ENCODE results near the gene TAOK1.
"Not testable (repeated sequence)": the region's sequence is repeated elsewhere in the genome, so short reads cannot be mapped to it uniquely, and the experiment has no call there.

The TAOK1 gene

DNA sequence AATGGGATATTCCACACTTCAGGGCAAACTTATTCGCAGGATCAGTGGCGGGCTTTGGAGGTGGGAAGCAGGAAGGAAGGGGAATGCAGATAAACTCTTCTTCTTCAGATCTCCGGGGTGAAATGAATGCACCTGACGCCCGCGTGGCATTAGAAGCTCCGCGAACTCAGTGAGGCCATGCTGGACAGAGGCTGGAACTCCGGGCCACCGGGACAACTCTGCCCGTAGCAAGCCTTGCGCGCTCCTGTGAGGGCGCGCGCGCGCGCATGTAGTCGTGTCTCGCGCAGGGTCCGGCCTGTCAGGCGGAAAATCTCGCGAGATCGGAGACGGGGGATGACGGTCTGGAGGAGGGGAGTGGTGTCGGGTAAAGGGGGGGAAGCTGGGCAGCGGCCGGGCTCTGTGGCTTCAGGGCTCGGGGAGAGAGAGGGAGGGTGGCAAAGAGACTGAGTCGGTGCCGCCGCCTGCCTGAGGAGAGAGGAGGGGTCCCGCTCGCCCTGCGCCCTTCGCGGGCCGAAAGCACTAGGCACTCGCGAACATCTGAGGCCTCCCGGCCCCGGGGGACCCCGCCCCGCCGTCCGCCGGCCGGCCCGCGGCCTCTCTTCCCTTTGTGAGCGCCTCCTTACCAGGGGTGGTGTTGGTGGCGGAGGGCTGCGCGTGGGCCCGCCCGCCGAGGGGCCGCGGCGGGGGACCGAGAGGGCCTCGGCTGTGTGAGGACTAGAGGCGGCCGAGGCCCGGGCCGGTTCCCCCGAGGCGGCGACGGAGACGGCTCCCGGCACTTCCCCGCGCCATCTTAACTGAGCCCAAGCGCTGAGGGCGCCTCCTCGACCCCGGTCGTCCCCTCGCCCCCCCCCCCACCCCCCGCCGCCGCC is at the start of gene TAOK1:
Gene TAOK1 (plus strand): TSS at position 382 of the 869 bp plus-strand sequence. CDS start 61,186 bp downstream, outside the sequence.
- TF ChIP-seq, protein P1, sequence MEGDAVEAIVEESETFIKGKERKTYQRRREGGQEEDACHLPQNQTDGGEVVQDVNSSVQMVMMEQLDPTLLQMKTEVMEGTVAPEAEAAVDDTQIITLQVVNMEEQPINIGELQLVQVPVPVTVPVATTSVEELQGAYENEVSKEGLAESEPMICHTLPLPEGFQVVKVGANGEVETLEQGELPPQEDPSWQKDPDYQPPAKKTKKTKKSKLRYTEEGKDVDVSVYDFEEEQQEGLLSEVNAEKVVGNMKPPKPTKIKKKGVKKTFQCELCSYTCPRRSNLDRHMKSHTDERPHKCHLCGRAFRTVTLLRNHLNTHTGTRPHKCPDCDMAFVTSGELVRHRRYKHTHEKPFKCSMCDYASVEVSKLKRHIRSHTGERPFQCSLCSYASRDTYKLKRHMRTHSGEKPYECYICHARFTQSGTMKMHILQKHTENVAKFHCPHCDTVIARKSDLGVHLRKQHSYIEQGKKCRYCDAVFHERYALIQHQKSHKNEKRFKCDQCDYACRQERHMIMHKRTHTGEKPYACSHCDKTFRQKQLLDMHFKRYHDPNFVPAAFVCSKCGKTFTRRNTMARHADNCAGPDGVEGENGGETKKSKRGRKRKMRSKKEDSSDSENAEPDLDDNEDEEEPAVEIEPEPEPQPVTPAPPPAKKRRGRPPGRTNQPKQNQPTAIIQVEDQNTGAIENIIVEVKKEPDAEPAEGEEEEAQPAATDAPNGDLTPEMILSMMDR (conservative IDR thresholded peaks at IDR 0.05; ENCODE audit: low read depth, low read length) = no peak
- peak; percentile 92 for DNase-seq (ENCODE audit: low read depth)
- peak within 1 kb of the TSS; percentile 97 for H3K4me3 ChIP-seq (ENCODE audit: low read length)

DNA sequence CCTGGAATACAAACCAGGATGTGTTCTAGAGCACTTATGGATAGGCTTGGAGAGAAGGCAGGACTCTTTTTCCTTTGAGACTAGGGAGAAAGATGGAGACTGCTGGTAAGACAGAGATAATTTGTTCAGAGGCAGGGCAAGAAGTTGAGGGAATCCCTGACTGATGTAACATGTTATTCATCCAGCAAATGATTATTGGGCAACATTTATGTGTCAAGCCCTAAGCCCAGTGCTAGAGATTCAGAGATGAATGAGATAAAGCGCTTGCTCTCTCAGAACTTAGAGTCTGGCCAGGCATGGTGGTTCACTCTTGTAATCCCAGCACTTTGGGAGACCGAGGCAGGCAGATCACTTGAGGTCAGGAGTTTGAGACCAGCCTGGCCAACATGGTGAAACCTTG is 48.4 kb upstream of the TAOK1 start:
- no peak overlapping the region for H3K4me3 ChIP-seq (ENCODE audit: low read length)
- TF ChIP-seq, protein P1 (conservative IDR thresholded peaks at IDR 0.05; ENCODE audit: low read depth, low read length) = no peak
- DNase-seq (ENCODE audit: low read depth) = no peak

DNA sequence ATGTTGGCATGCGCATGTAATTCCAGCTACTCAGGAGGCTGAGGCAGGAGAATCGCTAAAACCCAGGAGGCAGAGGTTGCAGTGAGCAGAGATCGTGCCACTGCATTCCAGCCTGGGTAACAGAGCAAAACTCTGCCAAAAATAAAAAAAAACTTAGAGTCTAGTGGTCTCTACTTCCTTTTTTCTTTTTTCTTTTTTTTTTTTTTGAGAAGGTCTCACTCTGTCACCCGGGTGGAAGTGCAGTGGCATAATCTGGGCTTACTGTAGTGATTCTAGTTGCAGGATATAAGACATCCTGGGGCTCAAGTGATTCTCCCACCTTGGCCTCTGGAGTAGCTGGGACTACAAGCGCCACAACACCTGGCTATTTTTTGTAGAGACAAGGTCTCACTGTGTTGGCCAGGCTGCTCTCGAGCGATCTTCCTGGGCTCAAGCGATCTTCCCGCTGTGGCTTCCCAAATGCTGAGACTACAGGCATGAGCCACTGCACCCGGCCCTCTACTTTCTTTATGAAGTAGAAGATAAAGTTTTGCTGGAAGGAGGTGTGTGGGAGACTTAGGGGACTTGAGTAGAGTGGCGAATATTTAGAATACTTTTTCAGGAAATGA is 47.9 kb upstream of the TAOK1 start:
- TF ChIP-seq, protein P1 (conservative IDR thresholded peaks at IDR 0.05; ENCODE audit: low read depth, low read length) = no peak
- DNase-seq (ENCODE audit: low read depth) = no peak
- no peak overlapping the region for H3K4me3 ChIP-seq (ENCODE audit: low read length)

DNA sequence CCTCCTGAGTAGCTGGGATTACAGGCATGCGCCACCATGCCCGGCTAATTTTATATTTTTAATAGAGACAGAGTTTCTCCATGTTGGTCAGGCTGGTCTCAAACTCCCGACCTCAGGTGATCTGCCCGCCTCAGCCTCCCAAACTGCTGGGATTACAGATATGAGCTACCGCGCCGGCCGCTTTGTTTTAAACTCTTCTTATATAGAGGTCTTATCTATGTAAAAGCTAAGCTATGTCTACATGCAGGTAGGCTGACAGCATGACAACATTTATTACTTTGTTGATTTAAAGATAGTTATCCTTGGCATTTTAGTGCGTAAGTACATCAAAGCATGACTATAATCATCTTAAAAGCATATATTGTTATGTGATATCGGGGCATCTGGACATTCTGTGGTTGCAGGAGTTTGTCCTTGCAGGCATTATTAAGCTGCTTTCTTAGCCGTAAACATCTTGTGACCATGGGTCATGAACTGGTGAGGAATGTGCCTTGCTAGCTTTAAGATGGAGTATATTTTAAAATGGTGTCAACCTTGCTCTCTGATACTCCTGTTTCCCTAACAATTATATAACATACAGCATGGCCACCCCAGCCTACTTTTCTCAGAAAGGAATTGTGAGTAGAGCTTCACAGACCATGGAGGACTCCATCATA is 45.8 kb upstream of the TAOK1 start:
- peak; percentile 79 for DNase-seq (ENCODE audit: low read depth)
- H3K4me3 ChIP-seq (ENCODE audit: low read length) = no peak overlapping the region
- TF ChIP-seq, protein P1 (conservative IDR thresholded peaks at IDR 0.05; ENCODE audit: low read depth, low read length) = no peak

DNA sequence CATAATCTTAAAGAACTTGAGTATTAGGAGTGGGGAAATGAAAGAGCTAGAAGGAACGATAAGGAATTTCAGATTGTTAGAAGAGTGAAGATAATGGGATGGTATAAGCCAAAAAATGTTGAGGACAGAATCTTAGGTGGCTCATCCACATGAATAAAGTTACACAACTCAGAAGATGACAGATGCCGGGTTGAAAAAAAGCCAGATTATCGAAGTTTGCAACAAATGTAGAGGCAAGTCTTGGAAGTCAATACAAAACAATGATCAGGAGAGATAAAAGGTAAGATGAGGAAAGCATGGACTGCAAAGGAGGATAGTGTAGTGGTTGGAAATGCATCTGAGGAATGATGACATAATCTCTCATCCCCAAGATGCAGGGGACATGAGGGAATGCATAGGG is 45.1 kb upstream of the TAOK1 start:
- TF ChIP-seq, protein P1 (conservative IDR thresholded peaks at IDR 0.05; ENCODE audit: low read depth, low read length) = no peak
- H3K4me3 ChIP-seq (ENCODE audit: low read length) = no peak overlapping the region
- DNase-seq (ENCODE audit: low read depth) = no peak

DNA sequence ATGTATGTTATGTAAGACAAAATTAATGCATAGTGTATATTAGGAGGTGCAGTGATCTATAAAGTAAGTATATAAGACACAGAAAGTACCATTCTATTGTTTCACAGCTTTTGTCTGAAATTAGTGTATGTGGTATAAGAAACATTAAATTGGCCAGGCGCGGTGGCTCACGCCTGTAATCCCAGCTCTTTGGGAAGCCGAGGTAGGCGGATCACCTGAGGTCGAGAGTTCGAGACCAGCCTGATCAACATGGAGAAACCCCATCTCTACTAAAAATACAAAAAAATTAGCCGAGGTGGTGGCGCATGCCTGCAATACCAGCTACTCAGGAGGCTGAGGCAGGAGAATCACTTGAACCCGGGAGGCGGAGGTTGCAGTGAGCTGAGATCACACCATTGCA is 44.7 kb upstream of the TAOK1 start:
- H3K4me3 ChIP-seq (ENCODE audit: low read length); DNase-seq (ENCODE audit: low read depth): not testable (repeated sequence)

DNA sequence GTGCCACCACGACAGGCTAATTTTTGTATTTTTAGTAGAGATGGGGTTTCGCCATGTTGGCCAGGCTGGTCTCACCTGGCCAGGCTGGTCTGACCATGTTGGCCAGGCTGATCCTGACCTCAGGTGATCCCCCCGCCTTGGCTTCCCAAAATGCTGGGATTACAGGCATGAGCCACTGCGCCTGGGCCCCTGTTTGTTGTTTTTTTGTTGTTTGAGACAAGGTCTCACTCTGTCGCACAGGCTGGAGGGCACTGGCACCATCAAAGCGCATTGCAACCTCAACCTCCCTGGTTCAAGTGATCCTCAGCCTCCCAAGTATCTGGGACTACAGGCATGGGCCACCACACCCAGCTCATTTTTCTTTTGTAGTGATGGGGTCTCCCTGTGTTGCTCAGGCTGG is 43.7 kb upstream of the TAOK1 start:
- no peak overlapping the region for H3K4me3 ChIP-seq (ENCODE audit: low read length)
- DNase-seq (ENCODE audit: low read depth) = no peak
- TF ChIP-seq, protein P1 (conservative IDR thresholded peaks at IDR 0.05; ENCODE audit: low read depth, low read length) = no peak
